ENCODE measurements around the gene PLA2G3.
A peak's percentile ranks its signal among the peaks of the same experiment; 100 is the strongest.

PLA2G3 gene

GRCh38 chr22:31105282-31105929, 34.9 kb downstream of the PLA2G3 start:
- Histone ChIP-seq H3K9me3 (ENCODE audit: insufficient read depth, low read depth, low read length) (no peaks in the 10 kb centered on the region), H3K36me3 (ENCODE audit: insufficient read depth, low read depth, low read length) (no peaks in the 10 kb centered on the region), H3K27ac (ENCODE audit: low read length) (no peak overlapping the region), H3K27me3 (ENCODE audit: insufficient read depth, low read length) (peaks cover 30% of the 10 kb centered on the region), H3K4me1 (ENCODE audit: insufficient read depth, low read length) (no peaks in the 10 kb centered on the region), H3K4me3 (ENCODE audit: low read length) (peak overlapping the region; percentile 29; the same call in 1 of the 2 replicates), H3K9ac (ENCODE audit: low read depth, low read length) (no peak overlapping the region)

DNA sequence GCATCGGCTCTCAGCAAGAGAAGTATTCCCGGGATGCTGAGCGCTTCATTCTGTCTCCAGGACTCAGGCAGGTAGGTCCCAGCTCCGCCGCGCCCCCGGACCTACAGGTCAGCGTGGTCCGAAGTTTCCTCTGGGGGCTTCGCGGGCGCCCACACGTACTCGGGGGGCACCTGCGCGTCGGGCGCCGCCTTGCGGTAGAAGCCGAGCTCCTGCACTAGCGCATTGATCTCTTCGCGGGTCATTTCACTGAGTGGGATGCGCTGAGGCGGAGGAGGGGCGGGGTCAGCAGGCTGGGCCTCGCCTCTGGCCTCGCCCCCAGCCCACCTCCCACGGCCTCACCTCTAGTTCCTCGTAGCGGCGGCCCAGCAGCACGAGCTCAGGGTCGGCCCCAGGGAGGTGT, 35.4 kb downstream of the PLA2G3 start:
- Histone ChIP-seq H3K27me3 (ENCODE audit: insufficient read depth, low read length) (peaks cover 30% of the 10 kb centered on the region), H3K4me3 (ENCODE audit: low read length) (peak overlapping the region; percentile 29; the same call in 1 of the 2 replicates), H3K27ac (ENCODE audit: low read length) (no peak overlapping the region), H3K9ac (ENCODE audit: low read depth, low read length) (no peak overlapping the region), H3K9me3 (ENCODE audit: insufficient read depth, low read depth, low read length) (no peaks in the 10 kb centered on the region), H3K36me3 (ENCODE audit: insufficient read depth, low read depth, low read length) (no peaks in the 10 kb centered on the region), H3K4me1 (ENCODE audit: insufficient read depth, low read length) (no peaks in the 10 kb centered on the region)

GRCh38 chr22:31103899-31104694, 36.2 kb downstream of the PLA2G3 start:
- Histone ChIP-seq H3K4me3 (ENCODE audit: low read length) (no peak overlapping the region), H3K9me3 (ENCODE audit: insufficient read depth, low read depth, low read length) (no peaks in the 10 kb centered on the region), H3K4me1 (ENCODE audit: insufficient read depth, low read length) (no peaks in the 10 kb centered on the region)

GRCh38 chr22:31103111-31103510, 37.2 kb downstream of the PLA2G3 start:
- Histone ChIP-seq H3K9me3 (ENCODE audit: insufficient read depth, low read depth, low read length) (no peaks in the 10 kb centered on the region), H3K4me3 (ENCODE audit: low read length) (no peak overlapping the region), H3K27ac (ENCODE audit: low read length) (no peak overlapping the region), H3K27me3 (ENCODE audit: insufficient read depth, low read length) (peaks cover 38% of the 10 kb centered on the region), H3K4me1 (ENCODE audit: insufficient read depth, low read length) (peaks cover 4% of the 10 kb centered on the region; the same call in 1 of the 2 replicates), H3K9ac (ENCODE audit: low read depth, low read length) (no peak overlapping the region), H3K36me3 (ENCODE audit: insufficient read depth, low read depth, low read length) (no peaks in the 10 kb centered on the region)

More at GRCh38 chr22:31103899-31104694, 36.2 kb downstream of the PLA2G3 start:
- Histone ChIP-seq H3K27me3 (ENCODE audit: insufficient read depth, low read length) (peaks cover 36% of the 10 kb centered on the region), H3K9ac (ENCODE audit: low read depth, low read length) (no peak overlapping the region), H3K36me3 (ENCODE audit: insufficient read depth, low read depth, low read length) (no peaks in the 10 kb centered on the region), H3K27ac (ENCODE audit: low read length) (no peak overlapping the region)

DNA sequence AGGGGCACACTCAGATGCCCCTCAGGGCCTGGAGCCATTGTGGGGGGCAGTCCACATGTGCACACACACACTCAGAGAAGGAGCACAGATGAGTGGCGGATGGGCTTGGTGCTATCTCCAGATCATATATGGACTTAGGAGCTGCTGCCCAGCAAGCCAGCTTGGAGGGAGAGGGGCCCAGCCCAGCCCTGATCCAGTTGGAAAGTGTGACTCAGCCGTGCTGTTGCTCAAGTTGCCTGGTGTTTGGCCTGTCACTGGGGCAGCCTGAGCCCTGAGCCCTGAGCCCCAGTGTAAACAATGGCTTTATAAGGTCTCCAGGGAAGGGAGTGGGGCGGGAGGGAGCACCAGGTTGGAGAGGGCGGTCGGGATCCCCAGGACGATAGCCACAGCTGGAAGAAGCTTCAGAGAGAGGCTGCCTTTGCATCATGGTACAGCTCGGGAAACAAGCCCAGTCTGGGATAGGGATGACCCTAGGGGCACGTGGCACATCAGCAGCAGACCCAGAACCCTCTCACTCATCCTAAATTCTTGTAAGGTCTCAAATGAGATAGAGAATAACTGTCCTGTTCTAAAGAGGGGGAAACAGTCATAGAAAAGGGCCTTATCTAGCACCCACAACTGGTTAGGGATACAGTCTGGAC, 37.7 kb downstream of the PLA2G3 start:
- Histone ChIP-seq H3K4me3 (ENCODE audit: low read length) (no peak overlapping the region), H3K27me3 (ENCODE audit: insufficient read depth, low read length) (peaks cover 38% of the 10 kb centered on the region), H3K4me1 (ENCODE audit: insufficient read depth, low read length) (peaks cover 8% of the 10 kb centered on the region; the same call in 1 of the 2 replicates), H3K27ac (ENCODE audit: low read length) (no peak overlapping the region), H3K9ac (ENCODE audit: low read depth, low read length) (no peak overlapping the region), H3K9me3 (ENCODE audit: insufficient read depth, low read depth, low read length) (no peaks in the 10 kb centered on the region), H3K36me3 (ENCODE audit: insufficient read depth, low read depth, low read length) (no peaks in the 10 kb centered on the region)

GRCh38 chr22:31100762-31101525, 39.4 kb downstream of the PLA2G3 start:
- Histone ChIP-seq H3K27ac (ENCODE audit: low read length) (no peak overlapping the region), H3K9me3 (ENCODE audit: insufficient read depth, low read depth, low read length) (no peaks in the 10 kb centered on the region), H3K4me1 (ENCODE audit: insufficient read depth, low read length) (peaks cover 8% of the 10 kb centered on the region; the same call in 1 of the 2 replicates), H3K27me3 (ENCODE audit: insufficient read depth, low read length) (peaks cover 23% of the 10 kb centered on the region), H3K4me3 (ENCODE audit: low read length) (no peak overlapping the region), H3K9ac (ENCODE audit: low read depth, low read length) (no peak overlapping the region), H3K36me3 (ENCODE audit: insufficient read depth, low read depth, low read length) (no peaks in the 10 kb centered on the region)

DNA sequence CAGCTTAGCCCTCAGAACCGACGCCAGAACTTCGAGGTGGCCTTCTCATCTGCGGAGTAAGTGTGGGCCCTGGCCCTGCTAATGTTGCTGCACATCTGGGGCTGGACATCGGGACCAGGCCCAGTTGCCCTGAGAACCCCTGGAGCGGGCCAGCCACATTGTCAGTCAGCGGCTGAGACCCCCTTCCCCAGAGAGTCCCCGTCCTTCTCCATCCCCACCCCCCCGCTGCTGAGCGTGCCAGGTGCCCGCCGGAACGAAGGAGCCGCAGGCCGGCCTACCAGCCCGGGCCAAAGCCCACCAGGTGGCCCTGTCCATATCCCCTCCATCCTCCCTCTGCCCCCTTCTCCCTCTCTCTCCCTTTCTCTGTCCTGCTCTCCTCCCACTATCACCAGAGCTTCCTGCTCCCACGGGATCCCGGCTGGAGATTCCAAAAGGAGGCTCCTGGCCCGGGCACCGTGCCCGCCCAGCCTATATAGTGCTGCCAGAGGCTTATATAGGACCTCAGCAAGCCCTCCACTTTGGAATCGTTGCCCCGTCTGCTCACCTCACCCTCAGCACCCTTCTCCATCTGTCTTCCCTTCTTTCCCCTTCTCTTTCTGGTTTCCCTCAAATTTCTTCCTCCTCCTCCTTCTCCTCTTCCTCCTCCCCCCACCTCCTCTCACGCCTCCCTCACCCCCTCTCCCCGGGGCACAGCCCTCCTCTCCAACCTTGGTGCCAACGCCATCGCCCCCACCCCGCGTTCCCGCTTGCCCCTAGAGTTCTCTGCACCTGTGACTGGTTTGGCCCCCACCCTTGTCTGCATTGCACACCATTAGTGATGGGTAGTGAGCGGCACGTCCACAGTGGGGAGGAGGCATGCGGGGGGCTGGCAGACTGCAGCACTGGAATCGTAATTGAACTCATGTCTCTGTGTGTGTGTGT, 40.2 kb downstream of the PLA2G3 start:
- H3K9me3 ChIP-seq (ENCODE audit: insufficient read depth, low read depth, low read length), result no peaks in the 10 kb centered on the region

DNA sequence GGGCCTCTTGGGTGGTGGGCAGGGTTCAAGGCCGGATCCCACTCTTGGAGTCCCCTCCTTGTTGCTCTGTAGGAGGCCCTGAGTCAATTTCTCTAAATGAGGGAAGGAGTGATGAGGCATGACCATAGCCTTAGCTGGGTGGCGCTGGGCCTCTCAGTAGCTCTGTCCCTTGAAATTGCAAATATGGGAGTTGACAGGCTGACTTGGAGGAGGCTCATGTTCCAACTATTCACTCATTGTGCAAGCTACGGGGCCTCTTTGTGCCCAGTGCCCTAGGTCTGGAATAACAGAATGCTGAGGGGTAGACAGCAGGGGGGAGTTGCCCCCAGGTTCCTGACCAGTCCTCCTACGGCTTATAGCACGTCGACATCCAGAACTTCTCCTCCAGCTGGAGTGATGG, 40.9 kb downstream of the PLA2G3 start:
- Histone ChIP-seq H3K4me1 (ENCODE audit: insufficient read depth, low read length) (peaks cover 8% of the 10 kb centered on the region; the same call in 1 of the 2 replicates), H3K27ac (ENCODE audit: low read length) (no peak overlapping the region)

More for the DNA sequence above, 40.2 kb downstream of the PLA2G3 start:
- H3K9ac ChIP-seq (ENCODE audit: low read depth, low read length), result no peak overlapping the region
- no peaks in the 10 kb centered on the region for H3K36me3 ChIP-seq (ENCODE audit: insufficient read depth, low read depth, low read length)
- no peak overlapping the region for H3K4me3 ChIP-seq (ENCODE audit: low read length)
- no peak overlapping the region for H3K27ac ChIP-seq (ENCODE audit: low read length)
- peaks cover 8% of the 10 kb centered on the region; the same call in 1 of the 2 replicates for H3K4me1 ChIP-seq (ENCODE audit: insufficient read depth, low read length)
- peaks cover 15% of the 10 kb centered on the region for H3K27me3 ChIP-seq (ENCODE audit: insufficient read depth, low read length)

DNA sequence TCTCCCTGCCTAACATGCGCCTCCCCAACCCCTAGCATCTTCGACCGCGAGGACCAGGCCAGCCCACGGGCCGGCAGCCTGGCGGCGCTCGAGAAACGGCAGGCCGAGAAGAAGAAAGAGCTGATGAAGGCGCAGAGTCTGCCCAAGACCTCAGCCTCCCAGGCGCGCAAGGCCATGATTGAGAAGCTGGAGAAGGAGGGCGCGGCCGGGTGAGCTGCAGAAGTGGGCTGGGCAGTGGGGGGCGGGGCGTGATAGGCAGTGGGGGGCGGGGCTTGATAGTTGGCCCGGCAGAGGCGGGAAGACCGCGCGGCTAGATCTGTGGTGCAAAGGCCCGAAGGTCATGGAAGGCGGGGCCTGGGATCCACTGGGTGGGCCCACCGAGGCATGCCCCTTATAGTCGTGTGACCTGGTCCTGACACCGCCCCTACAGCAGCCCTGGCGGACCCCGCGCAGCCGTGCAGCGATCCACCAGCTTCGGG, 41.6 kb downstream of the PLA2G3 start:
- peaks cover 8% of the 10 kb centered on the region; the same call in 1 of the 2 replicates for H3K4me1 ChIP-seq (ENCODE audit: insufficient read depth, low read length)
- no peaks in the 10 kb centered on the region for H3K36me3 ChIP-seq (ENCODE audit: insufficient read depth, low read depth, low read length)
- no peaks in the 10 kb centered on the region for H3K9me3 ChIP-seq (ENCODE audit: insufficient read depth, low read depth, low read length)
- H3K27ac ChIP-seq (ENCODE audit: low read length), result no peak overlapping the region
- H3K4me3 ChIP-seq (ENCODE audit: low read length), result peak overlapping the region; percentile 59
- H3K9ac ChIP-seq (ENCODE audit: low read depth, low read length), result no peak overlapping the region
- H3K27me3 ChIP-seq (ENCODE audit: insufficient read depth, low read length), result peaks cover 7% of the 10 kb centered on the region; the same call in 1 of the 2 replicates

More for the DNA sequence above, 40.9 kb downstream of the PLA2G3 start:
- Histone ChIP-seq H3K9ac (ENCODE audit: low read depth, low read length) (no peak overlapping the region), H3K4me3 (ENCODE audit: low read length) (peak overlapping the region; percentile 32; the same call in 1 of the 2 replicates), H3K9me3 (ENCODE audit: insufficient read depth, low read depth, low read length) (no peaks in the 10 kb centered on the region), H3K36me3 (ENCODE audit: insufficient read depth, low read depth, low read length) (no peaks in the 10 kb centered on the region), H3K27me3 (ENCODE audit: insufficient read depth, low read length) (peaks cover 12% of the 10 kb centered on the region; the same call in 1 of the 2 replicates)

GRCh38 chr22:31097941-31098631, 42.2 kb downstream of the PLA2G3 start:
- Histone ChIP-seq H3K36me3 (ENCODE audit: insufficient read depth, low read depth, low read length) (no peaks in the 10 kb centered on the region), H3K9me3 (ENCODE audit: insufficient read depth, low read depth, low read length) (no peaks in the 10 kb centered on the region), H3K4me3 (ENCODE audit: low read length) (peak overlapping the region; percentile 59), H3K27me3 (ENCODE audit: insufficient read depth, low read length) (peaks cover 7% of the 10 kb centered on the region; the same call in 1 of the 2 replicates), H3K27ac (ENCODE audit: low read length) (no peak overlapping the region), H3K4me1 (ENCODE audit: insufficient read depth, low read length) (peaks cover 8% of the 10 kb centered on the region; the same call in 1 of the 2 replicates), H3K9ac (ENCODE audit: low read depth, low read length) (no peak overlapping the region)

All from iPS-20b (cell line).